Measurements from ENCODE around the gene XIRP2.

- TF ChIP-seq POLR2AphosphoS5 (IDR thresholded peaks at IDR 0.05; ENCODE audit: low read depth, low read length) (no peak), POLR2A (IDR thresholded peaks at IDR 0.05; ENCODE audit: low read depth, low read length) (no peak)
These were observed 169.2 kb downstream of the XIRP2 start for GRCh38 chr2:167057446-167057845.

Measured in GM12892 (cell line).